HG03378 (cell line): ENCODE data around the gene SPEM1.
A peak's percentile ranks its signal among the peaks of the same experiment; 100 is the strongest.

ENCODE experiments used
- ATAC-seq: cut with Tn5 transposase; IDR thresholded peaks from one replicate; pipeline ENCODE4 v1.9.1; 2021; ENCODE audit warnings: mild to moderate bottlenecking, moderate library complexity; ENCODE audit not compliant: unreplicated experiment

SPEM1 gene

DNA sequence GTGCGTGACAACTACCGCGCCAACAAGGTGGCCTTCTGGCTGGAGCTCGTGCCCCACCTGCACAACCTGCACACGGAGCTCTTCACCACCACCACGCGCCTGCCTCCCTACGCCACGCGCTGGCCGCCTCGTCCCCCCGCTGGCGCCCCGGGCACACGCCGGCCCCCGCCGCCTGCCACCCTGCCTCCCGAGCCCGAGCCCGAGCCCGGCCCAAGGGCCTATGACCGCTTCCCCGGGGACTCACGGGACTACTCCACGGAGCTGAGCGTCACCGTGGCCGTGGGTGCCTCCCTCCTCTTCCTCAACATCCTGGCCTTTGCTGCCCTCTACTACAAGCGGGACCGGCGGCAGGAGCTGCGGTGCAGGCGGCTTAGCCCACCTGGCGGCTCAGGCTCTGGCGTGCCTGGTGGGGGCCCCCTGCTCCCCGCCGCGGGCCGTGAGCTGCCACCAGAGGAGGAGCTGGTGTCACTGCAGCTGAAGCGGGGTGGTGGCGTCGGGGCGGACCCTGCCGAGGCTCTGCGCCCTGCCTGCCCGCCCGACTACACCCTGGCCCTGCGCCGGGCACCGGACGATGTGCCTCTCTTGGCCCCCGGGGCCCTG is 3.0 kb upstream of the SPEM1 start:
- ATAC-seq, result no peak

DNA sequence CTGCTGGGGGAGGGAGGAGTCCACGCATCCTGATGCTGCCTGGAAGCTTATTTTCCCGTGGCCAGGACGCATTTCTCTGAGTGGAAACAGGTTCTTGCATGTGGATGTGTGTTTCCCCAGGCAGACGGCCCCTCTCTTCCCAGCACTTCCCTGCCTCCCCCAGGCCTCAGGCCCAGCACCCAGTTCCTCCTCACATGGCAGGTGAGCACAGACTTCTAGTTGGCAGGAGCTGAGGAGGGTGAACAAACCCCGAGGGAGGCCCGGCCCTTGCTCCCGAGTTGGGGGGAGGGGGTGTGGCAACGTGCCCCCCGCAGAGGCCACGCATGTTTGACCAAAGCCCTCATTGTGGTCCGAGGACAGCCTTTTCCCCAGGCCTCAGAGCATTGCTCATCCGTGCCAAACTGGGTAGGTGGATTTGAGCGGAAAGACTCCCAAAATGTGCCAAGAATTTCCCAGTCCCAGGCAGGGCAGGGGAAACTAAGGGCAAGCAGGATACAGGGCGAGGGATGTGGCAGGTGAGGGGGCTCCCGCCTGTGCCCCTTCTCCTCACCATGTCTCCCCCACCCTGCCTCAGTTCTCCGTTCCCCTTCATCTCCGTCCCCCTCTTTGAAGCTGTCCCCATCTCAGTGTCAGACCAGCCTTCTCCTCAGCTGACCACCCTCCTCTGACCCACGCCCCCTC is 1.5 kb upstream of the SPEM1 start:
- no peak for ATAC-seq

DNA sequence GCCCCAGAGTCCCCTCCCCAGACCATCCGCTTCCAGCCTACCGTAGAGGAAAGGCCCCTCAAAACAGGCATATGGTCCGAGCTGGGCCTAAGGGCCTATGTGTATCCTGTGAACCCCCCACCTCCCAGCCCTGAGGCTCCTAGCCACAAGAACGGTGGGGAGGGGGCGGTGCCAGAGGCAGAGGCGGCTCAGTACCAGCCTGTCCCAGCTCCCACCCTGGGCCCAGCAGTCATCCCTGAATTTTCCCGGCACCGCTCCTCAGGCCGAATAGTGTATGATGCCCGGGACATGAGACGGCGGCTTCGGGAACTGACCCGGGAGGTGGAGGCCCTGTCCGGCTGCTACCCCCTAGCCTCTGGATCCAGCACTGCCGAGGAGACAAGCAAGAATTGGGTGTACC is 1.1 kb downstream of the SPEM1 start:
- ATAC-seq, result no peak

DNA sequence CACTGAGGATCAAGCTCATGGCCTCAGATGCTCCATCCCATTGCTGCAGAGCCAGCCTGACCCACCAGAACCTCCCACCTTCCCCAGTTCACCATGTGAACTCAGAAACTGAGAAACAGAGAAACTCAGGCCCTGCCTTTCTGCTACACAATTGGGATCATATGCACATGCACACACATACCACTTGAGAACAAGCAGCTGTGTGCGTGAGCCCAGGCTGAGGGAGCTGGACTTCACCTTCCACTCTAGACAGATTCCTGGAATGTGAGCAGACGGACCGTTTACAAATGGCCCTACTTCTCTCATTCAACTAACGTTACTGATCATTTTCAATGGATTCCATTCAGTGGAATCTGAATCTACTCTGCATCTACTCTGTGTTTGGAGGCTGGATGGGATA is 3.6 kb downstream of the SPEM1 start:
- no peak for ATAC-seq

DNA sequence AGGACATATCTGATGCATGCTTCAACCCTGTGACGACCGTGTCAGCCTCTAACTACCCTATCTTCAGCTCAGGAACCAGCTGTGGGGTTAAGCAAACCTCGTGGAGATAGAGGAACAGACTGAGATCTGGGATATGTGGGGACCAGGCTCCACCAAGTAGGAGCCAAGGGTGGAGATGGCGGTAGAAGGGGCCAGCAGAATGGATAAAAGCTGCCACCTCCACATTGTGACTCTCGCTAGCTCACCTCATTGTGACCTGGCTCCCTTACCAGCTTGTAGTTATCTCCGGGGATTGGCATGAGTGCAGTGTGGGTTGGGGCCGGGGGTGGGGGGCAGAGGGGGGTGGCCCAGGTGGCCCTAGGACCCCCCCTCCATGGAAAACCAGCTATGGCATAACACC is 5.2 kb downstream of the SPEM1 start, which contains the start of gene SPEM2:
SPEM2 (plus strand) TSS at position 301 of the 400 bp plus-strand sequence; CDS start at position 374, 73 bp downstream.
- no peak for ATAC-seq

DNA sequence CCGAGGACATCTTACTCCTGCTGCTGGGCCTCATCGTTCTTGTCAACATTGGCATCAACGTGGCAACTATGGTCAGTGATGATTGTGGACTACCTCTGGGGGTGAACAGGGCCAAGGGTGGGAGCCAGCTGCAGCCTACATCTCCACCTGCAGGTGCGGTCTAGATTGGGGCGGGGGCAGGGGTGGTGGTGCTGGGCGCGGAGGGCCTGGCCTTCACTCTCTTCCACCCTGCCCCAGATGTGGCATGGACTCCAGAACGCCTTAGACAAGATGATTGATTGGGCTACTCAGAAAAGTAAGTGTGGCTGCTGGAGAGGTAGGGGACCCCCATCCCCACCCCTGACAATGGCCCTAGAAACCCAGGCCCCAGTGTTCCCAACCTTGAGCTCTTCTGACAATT is 5.6 kb downstream of the SPEM1 start:
- ATAC-seq, result no peak

DNA sequence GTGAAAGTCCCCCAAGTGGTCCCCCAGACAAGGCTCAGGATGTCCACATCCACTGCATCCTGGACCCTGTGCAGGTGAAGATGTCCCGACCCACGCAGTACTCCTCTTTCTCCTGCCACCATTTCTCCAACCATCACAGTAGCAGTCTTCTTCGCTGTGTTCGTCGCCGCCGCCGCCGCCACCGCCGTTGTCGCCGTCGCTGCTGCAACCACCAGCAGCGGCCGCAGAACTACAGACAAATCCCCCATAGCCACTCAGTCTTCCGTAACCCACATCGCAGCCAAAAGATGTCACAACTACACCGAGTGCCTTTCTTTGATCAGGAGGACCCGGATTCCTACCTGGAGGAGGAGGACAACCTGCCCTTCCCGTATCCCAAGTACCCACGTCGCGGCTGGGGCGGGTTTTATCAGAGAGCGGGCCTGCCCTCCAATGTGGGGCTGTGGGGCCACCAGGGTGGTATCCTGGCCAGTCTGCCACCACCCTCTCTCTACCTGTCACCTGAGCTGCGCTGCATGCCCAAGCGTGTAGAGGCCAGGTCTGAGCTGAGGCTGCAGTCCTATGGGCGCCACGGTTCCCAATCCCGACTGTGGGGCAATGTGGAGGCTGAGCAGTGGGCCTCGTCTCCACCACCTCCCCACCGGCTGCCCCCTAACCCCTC is 6.2 kb downstream of the SPEM1 start:
- no peak for ATAC-seq

DNA sequence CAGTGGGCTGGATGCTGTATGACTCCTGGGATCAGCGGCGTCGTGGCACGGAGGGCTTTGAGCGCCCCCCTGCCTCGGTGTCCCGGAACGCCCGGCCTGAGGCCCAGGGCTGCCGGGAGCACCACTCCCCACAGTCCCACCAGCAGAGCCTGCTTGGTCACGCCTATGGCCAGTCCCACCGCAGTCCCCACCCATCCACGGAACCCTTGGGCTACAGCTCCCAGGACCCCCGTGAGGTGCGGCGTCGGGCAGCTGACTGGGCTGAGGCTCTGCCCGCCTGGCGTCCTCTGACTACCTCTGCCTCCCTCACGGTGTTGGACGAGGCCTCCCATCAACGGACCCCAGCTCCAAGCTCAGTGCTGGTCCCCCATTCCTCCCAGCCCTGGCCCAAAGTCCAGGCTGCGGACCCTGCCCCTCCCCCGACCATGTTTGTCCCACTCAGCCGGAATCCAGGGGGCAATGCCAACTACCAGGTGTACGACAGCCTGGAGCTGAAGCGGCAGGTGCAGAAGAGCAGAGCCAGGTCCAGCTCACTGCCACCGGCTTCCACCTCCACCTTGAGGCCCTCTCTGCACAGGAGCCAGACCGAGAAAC is 6.9 kb downstream of the SPEM1 start:
- ATAC-seq, result no peak

DNA sequence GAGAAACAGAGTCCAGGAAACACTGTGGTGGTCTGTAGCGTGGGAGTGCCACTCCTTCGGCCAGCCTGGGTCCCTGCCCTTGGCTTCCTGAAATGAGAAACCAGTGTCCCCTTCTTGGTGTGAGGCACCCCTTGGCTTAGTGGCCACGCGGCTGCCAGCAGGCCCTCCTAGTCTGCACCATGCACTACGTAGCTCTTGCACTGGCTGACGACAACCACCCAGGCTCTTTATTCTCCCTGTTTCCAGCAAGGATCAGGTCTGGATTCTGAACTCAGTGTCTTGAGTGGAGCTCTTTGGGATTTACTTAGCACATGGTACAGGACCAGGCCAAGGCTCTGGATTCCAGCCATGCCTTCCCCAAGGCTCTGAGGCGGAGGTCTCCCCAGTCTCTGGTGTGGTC is 7.4 kb downstream of the SPEM1 start:
- no peak for ATAC-seq

DNA sequence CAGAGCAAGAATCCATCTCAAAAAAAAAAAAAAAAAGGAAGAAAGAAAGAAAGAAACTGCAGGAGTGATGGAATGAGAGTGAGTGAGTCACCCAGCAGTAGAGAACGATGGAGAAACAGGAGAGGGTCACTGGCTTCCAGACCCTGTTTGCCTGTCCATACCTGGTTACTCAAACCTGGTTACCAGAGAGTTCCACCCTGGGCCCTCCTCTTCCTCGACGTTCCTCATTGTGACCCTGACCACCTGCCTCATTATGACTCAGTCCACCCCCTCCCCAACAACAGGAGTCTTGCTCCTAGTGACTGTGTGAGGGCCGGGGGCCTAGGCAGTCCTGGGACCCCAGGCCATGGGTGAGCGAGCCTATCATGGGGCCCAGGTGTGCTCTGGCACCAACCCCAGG is 8.4 kb downstream of the SPEM1 start, which contains the start of gene SPEM3:
SPEM3 (plus strand) TSS at position 301 of the 400 bp plus-strand sequence; CDS start at position 347, 46 bp downstream.
- no peak for ATAC-seq

DNA sequence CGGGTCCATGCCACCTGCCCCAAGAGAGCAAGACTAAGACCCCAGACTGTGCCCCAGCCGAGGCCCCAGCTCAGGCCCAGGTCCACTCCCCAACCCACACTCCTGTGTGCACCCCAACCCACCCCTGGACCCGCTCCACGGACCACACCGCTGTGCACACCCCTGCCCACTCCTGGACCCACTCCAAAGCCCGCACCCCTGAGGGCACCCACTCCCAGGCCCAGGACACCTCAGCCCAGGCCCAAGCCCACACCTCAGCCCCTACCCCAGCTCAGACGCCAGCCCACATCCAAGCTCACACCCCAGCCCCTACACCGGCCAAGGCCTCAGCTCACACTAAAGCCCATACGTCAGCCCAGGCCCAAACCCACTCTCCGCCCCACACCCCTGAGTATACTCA is 9.6 kb downstream of the SPEM1 start:
- no peak for ATAC-seq

DNA sequence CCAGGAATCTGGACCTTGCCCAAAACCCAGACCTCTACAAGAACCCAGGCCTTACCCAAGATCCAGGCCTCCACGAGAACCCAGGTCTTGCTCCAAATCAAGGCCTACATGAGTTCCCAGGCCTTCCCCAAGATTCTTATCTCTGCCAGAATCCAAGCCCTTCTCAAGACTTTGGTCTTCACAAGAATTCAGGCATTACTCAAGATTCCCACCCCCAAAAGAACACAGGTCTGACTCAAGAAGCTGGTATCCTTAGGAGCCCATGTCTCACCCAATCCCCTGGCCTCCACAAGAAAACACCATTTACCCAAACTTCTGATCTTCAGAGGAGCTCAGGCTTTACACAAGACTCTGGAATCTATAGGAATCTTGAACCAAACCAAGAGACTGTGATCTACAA is 11.1 kb downstream of the SPEM1 start:
- ATAC-seq, result no peak

DNA sequence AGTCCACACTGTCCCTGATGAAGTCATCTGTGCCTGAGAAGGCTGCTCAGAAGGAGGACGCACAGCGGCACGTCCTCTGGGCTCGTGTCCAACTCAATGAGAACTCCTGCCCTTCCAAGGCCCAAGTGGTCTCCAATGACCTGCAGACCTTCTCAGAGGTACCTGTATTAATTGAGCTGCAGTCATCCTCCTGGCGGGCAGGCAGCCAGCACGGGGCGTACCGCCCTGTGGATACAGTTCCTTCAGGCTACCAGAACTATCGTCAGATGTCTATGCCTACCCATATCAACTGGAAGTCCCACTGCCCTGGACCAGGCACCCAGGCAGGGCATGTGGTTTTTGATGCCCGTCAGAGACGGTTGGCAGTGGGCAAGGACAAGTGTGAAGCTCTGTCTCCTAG is 12.2 kb downstream of the SPEM1 start:
- ATAC-seq, result no peak

DNA sequence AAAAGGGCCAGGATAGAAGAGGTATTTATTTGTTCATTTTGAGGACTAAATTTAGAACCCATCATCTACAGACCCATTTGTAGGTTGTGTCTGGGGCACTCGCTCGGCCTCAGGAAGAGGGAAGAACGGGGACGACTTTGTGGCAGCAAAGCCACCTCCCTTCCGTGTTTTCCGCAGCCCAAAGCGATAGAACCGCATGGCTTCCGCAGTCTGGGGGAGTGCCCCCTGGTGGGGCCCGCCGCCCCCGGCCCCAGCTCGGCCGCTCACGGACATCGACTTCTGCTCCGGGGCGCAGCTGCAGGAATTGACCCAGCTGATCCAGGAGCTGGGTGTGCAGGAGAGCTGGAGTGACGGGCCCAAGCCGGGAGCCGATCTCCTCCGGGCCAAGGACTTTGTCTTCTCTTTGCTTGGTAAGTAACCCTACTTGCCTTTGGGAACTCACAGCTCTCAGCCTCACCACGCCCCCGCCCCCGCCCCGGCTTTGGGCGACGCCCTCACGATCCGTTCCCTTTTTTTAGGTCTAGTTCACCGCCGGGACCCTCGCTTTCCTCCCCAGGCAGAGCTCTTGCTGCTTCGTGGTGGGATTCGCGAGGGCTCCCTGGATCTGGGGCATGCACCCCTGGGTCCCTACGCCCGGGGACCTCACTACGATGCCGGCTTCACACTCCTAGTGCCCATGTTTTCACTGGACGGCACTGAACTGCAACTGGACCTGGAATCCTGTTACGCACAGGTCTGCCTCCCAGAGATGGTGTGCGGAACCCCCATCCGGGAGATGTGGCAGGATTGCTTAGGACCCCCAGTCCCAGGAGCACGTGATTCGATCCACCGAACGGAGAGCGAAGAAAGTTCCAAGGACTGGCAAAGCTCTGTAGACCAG is 15.8 kb downstream of the SPEM1 start:
- ATAC-seq, result peak; percentile 29

DNA sequence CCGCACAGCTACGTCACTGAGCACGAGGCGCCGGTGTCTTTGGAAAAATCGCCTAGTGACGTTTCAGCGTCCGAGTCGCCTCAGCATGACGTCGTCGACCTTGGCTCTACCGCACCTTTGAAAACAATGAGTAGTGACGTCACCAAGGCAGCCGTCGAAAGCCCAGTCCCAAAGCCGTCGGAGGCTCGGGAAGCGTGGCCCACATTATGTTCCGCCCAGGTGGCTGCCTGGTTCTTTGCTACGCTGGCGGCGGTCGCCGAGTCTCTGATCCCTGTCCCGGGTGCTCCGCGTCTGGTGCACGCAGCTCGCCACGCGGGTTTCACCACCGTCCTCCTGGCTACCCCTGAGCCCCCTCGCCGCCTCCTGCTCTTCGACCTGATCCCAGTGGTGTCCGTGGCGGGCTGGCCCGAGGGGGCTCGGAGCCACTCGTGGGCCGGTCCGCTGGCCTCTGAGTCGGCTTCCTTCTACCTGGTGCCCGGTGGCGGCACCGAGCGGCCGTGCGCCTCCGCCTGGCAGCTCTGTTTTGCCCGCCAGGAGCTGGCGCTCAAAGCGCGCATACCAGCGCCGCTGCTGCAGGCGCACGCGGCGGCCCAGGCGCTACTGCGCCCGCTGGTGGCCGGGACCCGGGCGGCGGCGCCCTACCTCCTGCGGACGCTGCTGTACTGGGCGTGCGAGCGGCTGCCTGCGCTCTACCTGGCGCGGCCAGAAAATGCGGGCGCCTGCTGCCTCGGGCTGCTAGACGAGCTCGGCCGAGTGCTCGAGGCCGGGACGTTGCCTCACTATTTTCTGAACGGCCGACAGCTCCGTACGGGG is 16.6 kb downstream of the SPEM1 start:
- no peak for ATAC-seq

DNA sequence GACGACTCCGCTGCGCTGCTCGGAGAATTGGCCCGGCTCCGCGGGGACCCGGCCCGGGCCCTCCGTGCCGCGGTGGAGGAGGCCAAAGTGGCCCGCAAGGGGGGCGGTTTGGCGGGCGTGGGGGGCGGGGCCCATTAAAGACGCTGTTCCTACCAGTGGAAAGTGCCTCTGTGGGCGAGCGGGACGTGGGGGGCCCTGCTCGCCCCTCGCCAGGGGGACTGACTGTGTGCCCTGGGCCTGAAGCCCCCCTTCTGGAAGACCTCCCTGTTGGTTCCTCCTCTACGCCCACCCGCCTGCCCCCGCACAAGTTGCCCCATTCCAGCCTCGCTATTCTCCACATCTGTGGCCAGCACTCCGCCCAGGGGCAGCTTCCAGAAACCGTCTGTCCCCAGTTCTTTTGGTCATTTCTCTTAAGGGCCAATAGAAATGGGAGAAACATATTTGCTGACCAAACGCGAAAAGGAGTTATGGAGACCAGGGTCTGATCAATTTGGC is 17.3 kb downstream of the SPEM1 start:
- no peak for ATAC-seq

DNA sequence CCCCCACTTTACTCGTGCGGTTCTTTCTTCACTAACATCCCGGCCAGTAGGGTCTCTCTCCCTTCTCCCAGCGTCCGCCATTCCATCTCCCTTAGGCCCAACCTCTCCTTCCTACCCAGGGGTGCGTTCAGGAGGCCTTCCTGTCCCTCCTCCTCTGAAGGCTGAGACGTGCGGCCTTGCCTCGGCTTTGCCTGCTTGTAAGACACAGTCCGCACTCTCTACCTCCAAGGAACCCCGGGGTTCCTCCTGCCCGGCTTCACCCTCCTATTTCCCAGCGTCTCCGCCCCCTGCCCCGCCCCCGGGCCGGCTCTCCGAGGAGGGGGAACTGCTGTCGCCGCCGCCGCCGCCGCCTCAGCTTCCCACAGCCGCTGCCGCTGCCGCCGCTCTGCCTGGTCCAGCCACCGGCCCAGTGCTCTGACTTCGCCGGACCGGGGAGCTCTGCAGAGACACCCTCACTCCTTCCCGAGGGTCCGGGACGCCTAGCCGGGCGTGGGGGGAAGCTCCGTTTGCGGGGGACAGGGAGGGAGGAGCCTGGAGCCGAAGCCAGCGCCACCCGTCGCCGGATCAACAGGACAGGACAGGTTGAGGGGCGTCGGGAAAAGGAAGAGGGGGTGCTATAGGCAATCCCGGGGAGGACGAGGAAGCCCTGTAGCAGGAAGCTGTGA is 18.0 kb downstream of the SPEM1 start:
- ATAC-seq, result no peak

DNA sequence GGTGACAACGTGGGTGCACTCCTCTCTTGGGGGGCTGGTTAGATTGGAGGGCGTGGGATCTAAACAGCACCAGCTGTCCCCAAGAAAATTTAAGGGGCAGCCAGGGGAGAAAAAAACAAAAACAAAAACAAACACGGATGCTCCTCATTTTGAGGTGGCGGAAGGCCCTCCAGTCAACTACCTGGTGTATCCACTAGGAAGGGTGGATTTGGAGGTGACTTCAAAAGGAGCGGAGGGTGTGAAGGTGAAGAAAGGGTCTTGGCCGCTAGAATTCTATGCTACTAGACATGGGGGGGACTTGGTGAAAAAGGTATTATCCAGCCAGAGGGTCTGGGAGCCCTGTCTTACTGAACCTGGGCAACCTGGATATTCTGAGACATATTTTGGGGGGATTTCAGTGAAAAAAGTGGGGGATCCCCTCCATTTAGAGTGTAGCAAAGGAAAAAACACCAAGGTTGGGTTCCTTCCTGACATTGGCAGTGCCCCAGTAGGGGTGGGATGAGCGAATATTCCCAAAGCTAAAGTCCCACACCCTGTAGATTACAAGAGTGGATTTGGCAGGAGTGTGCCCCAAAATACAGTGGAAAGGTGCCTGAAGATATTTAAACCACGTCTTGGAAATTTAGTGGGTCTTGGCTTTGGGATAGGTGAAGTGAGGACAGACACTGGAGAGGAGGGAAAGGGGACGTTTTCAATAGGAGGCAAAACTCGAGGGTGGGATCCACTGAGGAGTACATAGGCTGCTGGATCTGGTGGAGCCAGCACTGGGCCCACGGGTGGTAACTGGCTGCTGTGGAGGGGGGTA is 18.7 kb downstream of the SPEM1 start:
- no peak for ATAC-seq
